Tibial nerve (tissue), 4 donors: Measurements from ENCODE around the gene IL25. TPM values are rescaled to one million over a fixed set of nuclear protein-coding genes. Genes with fewer than 3 reads are reported as not detected.
"Not testable (repeated sequence)": the region's sequence is repeated elsewhere in the genome, so short reads cannot be mapped to it uniquely, and the experiment has no call there.

ENCODE experiments used
- DNase-seq, 2 donors: peaks; one replicate each; pipeline ENCODE4 v3.0.0-alpha.2; 2019; ENCODE audit warnings: low spot score in 2 of 2
- H3K27ac ChIP-seq, 4 donors: fragments of 200-600 bp; sonication (generic) in 3 of 4; one replicate each; pipeline ENCODE4 v1.5.1; 2017 to 2019; ENCODE audit warnings: mild to moderate bottlenecking in 1 of 4
- H3K27me3 ChIP-seq, 2 donors: fragments of 200-600 bp; sonication (generic) in 1 of 2; one replicate each; pipeline versions ENCODE4 v1.5.1 to v1.6.0; 2017 to 2019
- H3K36me3 ChIP-seq, 3 donors: fragments of 200-600 bp; sonication (generic); one replicate each; pipeline ENCODE4 v1.5.1; 2018 to 2019
- H3K4me1 ChIP-seq, 4 donors: fragments of 200-600 bp; sonication (generic) in 3 of 4; one replicate each; pipeline ENCODE4 v1.5.1; 2017 to 2019
- H3K4me3 ChIP-seq, 4 donors: fragments of 200-600 bp; sonication (generic) in 3 of 4; one replicate each; pipeline ENCODE4 v1.5.1; 2017 to 2019; ENCODE audit warnings: mild to moderate bottlenecking in 1 of 4, moderate library complexity in 1 of 4
- H3K9me3 ChIP-seq, 4 donors: fragments of 200-600 bp; sonication (generic) in 3 of 4; one replicate each; pipeline ENCODE4 v1.5.1; 2017 to 2019
- EP300 ChIP-seq, 2 donors: sonication (generic); formaldehyde crosslinking; IDR thresholded peaks; one replicate each; pipeline ENCODE4 v1.6.1; 2017; ENCODE audit warnings: antibody characterized with exemption in 2 of 2, mild to moderate bottlenecking in 1 of 2
- POLR2A ChIP-seq, 2 donors: fragments of 450-650 bp; IDR thresholded peaks; one replicate each; pipeline ENCODE4 v1.6.1; 2017; ENCODE audit warnings: antibody characterized with exemption in 2 of 2, mild to moderate bottlenecking in 2 of 2, moderate library complexity in 2 of 2
- WGBS, 2 donors: methylation state at CpG; one replicate each; pipeline ENCODE4 v1.1.5; 2018; 5-methylcytosine and 5-hydroxymethylcytosine counted together
- total RNA-seq, 4 donors: library from RNA; depleted of rRNA; stranded (reverse); fragments of >200 nt; gene quantifications; one replicate each; pipeline ENCODE4 v1.1.0, GENCODE V29; 2016
- TF ChIP-seq, protein P1 (sequence below), 5 experiments: fragments of 200-600 bp in 3 of 5; fragments of 450-650 bp in 2 of 5; sonication (generic) in 3 of 5; IDR thresholded peaks; one replicate each; pipeline ENCODE4 v1.5.1; 2016 to 2019; ENCODE audit warnings: antibody characterized with exemption in 5 of 5, mild to moderate bottlenecking in 3 of 5, moderate library complexity in 2 of 5

IL25 gene
- total RNA-seq, 4 donors from 2014 or later: not detected

DNA sequence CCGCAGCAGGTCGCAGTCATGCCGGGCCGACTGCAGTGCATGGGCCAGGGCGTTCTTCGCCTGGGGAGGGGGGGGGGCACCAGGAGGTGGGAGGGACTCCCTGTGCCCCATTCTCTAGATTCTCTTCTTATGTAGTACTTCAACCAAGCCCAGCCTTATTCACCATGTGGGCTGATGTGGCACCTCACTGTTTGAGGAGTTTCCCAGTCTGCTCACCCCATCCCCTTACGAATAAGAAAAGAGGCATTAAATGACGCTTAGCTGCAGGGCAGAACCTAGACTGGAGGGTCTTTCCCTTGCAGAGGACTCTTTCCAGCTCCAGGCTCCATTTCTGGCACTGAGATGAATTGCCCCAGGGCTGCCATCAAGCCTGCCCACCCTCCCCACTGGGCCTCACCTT, 16.4 kb downstream of the IL25 start:
- Histone ChIP-seq H3K4me3 (no peak overlapping the region), H3K36me3 (no peaks in the 10 kb centered on the region)
- DNase-seq: no peak

DNA sequence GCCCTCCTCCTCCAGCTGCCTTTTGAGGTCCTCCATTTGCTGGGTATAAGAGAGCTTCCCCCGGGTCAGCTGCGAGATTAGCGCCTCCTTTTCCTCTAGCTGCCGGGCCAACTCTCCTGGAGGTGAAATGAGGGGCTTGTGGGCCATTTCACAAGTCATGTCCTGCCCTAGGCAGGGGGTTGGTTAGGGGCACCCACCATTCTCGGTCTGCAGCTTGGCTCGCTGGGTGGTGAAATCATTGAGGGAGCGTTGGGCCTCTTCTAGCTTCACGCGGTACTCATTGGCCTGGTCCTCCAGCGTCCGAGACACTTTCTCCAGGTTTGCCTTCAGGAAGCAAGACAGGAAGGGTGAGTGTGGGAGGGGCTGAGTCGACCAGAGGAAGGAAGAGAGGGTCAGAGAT, 16.8 kb downstream of the IL25 start:
- H3K4me3 ChIP-seq: no peak overlapping the region
- H3K4me1 ChIP-seq: no peaks in the 10 kb centered on the region
- no peaks in the 10 kb centered on the region for H3K27me3 ChIP-seq
- H3K36me3 ChIP-seq: no peaks in the 10 kb centered on the region
- no peak for DNase-seq
- no peak overlapping the region for H3K27ac ChIP-seq
- WGBS, 2 donors: 78 to 81% methylated on average over 12 of the region's 12 CpGs
- no peak for TF ChIP-seq EP300 (IDR thresholded peaks at IDR 0.05)
- TF ChIP-seq, protein P1, sequence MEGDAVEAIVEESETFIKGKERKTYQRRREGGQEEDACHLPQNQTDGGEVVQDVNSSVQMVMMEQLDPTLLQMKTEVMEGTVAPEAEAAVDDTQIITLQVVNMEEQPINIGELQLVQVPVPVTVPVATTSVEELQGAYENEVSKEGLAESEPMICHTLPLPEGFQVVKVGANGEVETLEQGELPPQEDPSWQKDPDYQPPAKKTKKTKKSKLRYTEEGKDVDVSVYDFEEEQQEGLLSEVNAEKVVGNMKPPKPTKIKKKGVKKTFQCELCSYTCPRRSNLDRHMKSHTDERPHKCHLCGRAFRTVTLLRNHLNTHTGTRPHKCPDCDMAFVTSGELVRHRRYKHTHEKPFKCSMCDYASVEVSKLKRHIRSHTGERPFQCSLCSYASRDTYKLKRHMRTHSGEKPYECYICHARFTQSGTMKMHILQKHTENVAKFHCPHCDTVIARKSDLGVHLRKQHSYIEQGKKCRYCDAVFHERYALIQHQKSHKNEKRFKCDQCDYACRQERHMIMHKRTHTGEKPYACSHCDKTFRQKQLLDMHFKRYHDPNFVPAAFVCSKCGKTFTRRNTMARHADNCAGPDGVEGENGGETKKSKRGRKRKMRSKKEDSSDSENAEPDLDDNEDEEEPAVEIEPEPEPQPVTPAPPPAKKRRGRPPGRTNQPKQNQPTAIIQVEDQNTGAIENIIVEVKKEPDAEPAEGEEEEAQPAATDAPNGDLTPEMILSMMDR (IDR thresholded peaks at IDR 0.05): no peak
- no peak for TF ChIP-seq POLR2A (IDR thresholded peaks at IDR 0.05)
- no peaks in the 10 kb centered on the region for H3K9me3 ChIP-seq

More for the DNA sequence above, 16.4 kb downstream of the IL25 start:
- TF ChIP-seq EP300 (IDR thresholded peaks at IDR 0.05): no peak
- TF ChIP-seq, protein P1 (IDR thresholded peaks at IDR 0.05): no peak
- no peak for TF ChIP-seq POLR2A (IDR thresholded peaks at IDR 0.05)
- 81 to 89% methylated on average over 8 of the region's 8 CpGs for WGBS, 2 donors
- no peaks in the 10 kb centered on the region for H3K9me3 ChIP-seq
- no peaks in the 10 kb centered on the region for H3K4me1 ChIP-seq
- H3K27ac ChIP-seq: no peak overlapping the region
- no peaks in the 10 kb centered on the region for H3K27me3 ChIP-seq

DNA sequence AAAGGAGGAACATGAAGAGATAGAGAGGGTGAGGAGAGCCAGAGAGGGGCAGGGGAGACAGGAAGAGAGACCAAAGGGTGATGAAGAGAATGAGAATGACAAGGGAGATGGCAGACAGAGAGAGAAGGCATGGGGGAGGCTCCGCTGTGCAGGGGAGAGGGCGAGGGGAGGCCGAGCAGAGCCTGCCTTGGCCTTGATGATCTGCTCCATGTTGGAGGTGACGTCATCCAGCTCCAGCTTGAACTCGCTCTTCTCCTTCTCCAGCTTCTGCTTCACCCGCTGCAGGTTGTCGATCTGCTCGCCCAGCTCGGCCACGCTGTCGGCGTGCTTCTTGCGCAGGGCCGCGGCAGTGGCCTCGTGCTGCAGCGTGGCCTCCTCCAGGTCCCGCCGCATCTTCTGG, 17.3 kb downstream of the IL25 start:
- H3K27me3 ChIP-seq, DNase-seq, H3K27ac ChIP-seq, H3K9me3 ChIP-seq, H3K36me3 ChIP-seq, H3K4me3 ChIP-seq, H3K4me1 ChIP-seq: not testable (repeated sequence)
- 90 to 94% methylated on average over 3 to 5 of the region's 19 CpGs for WGBS, 2 donors

DNA sequence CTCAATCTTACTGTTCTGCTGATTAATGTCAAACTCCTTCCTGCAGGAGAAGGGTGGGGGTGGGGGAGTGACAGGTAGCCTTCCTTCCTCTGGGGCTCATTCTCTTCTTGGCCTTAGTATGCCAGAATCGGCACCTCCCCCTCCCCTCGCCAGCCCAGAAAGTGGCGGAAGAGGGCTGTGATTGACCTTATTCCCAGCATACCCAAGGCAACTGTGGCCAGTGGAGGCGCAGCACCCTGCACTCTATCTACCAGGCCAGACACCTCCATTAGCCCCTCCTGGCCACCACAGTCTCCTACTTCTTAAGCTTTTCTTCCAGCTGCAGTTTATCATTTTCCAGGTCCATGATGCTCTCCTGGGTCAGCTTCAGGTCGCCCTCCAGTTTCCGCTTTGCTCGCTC, 20.0 kb downstream of the IL25 start:
- H3K4me1 ChIP-seq: no peaks in the 10 kb centered on the region
- no peaks in the 10 kb centered on the region for H3K36me3 ChIP-seq
- no peak overlapping the region for H3K27ac ChIP-seq
- no peaks in the 10 kb centered on the region for H3K27me3 ChIP-seq
- H3K9me3 ChIP-seq: no peaks in the 10 kb centered on the region
- no peak for TF ChIP-seq POLR2A (IDR thresholded peaks at IDR 0.05)
- TF ChIP-seq EP300 (IDR thresholded peaks at IDR 0.05): no peak
- TF ChIP-seq, protein P1 (IDR thresholded peaks at IDR 0.05): no peak
- DNase-seq: no peak
- no peak overlapping the region for H3K4me3 ChIP-seq
- WGBS, 2 donors: 80 to 87% methylated on average over 7 of the region's 7 CpGs

DNA sequence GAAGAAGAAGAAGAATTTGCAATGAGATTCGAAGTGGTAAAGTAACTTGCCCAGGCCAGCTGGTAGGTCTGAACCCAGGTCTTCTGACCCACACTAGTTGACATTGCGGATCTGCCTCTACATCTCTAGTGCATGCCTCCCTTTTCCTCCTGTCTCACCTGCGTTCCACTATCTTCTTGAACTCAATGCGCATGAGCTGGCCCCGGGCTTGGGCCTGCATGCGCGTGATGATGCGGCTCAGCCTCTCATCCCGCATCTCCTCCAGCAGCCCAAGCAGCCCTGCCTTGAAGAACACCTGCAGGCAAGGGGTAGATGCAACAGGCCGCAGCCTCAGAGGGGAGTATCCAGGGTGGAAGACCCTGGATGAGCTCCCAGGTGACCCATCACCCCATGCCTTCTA, 23.5 kb downstream of the IL25 start:
- DNase-seq: no peak
- H3K4me1 ChIP-seq: no peaks in the 10 kb centered on the region
- H3K9me3 ChIP-seq: no peaks in the 10 kb centered on the region
- WGBS, 2 donors: 88 to 92% methylated on average over 10 of the region's 10 CpGs
- no peak overlapping the region for H3K4me3 ChIP-seq
- TF ChIP-seq, protein P1 (IDR thresholded peaks at IDR 0.05): no peak
- TF ChIP-seq POLR2A (IDR thresholded peaks at IDR 0.05) (no peak), EP300 (IDR thresholded peaks at IDR 0.05) (no peak)
- no peaks in the 10 kb centered on the region for H3K36me3 ChIP-seq
- no peaks in the 10 kb centered on the region for H3K27me3 ChIP-seq
- no peak overlapping the region for H3K27ac ChIP-seq

DNA sequence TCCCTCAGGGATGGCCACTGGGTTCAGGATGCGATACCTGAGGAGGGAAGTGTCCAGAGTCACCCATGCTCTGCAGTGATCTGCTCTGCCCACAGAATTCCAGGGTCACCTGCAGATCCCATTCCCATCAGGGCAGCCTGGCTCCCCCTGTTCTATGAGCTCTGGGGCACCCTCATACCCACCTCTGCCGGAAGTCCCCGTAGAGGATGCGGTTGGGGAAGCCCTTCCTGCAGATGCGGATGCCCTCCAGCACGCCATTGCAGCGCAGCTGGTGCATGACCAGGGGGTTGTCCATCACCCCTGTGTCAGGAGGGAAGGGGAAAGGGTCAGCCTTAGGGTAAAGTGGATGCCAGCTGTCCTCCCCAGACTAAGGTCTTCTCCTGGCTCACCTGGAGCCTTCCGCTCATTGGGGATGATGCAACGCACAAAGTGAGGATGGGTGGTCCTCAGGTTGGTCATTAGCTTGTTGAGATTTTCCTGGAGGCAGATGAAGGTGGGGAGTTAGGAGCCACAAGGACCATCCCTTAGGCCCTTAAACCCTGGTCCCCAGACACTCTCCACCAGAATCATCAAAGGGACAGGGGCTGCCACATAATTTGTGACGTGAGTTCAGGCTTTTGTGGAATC, 24.3 kb downstream of the IL25 start:
- no peaks in the 10 kb centered on the region for H3K9me3 ChIP-seq
- no peak overlapping the region for H3K27ac ChIP-seq
- no peaks in the 10 kb centered on the region for H3K36me3 ChIP-seq
- WGBS, 2 donors: 88 to 99% methylated on average over 10 of the region's 10 CpGs
- no peaks in the 10 kb centered on the region for H3K4me1 ChIP-seq
- no peak for DNase-seq
- TF ChIP-seq POLR2A (IDR thresholded peaks at IDR 0.05): no peak
- TF ChIP-seq EP300 (IDR thresholded peaks at IDR 0.05): no peak
- TF ChIP-seq, protein P1 (IDR thresholded peaks at IDR 0.05): no peak
- no peaks in the 10 kb centered on the region for H3K27me3 ChIP-seq
- H3K4me3 ChIP-seq: no peak overlapping the region
